ENCODE data around the gene DUOXA1.
"Not testable (repeated sequence)": the region's sequence is repeated elsewhere in the genome, so short reads cannot be mapped to it uniquely, and the experiment has no call there.

Gene DUOXA1

DNA sequence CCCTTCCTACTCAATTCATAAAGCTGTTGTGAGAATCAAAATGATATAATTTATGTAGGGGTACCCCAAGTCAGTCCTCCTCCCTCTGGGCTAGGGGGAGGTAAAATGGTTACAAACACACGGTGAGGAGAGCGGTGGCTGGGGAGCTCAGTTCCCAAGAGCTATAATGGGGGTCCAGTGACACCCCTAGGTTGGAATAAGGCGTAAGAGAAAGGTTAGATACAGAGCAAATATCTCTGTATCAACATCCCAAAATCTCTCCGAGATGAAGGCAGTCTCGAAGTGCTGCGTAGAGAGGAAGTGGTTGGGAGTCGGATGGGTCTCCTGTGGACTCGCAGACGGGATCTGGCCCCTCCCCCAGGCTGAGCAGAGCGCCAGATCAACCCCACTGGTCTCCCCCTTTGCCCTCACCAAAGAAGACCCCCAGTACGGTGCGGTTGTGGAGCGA lies 17.5 kb downstream of the DUOXA1 start:
- DNase-seq, result no peak

DNA sequence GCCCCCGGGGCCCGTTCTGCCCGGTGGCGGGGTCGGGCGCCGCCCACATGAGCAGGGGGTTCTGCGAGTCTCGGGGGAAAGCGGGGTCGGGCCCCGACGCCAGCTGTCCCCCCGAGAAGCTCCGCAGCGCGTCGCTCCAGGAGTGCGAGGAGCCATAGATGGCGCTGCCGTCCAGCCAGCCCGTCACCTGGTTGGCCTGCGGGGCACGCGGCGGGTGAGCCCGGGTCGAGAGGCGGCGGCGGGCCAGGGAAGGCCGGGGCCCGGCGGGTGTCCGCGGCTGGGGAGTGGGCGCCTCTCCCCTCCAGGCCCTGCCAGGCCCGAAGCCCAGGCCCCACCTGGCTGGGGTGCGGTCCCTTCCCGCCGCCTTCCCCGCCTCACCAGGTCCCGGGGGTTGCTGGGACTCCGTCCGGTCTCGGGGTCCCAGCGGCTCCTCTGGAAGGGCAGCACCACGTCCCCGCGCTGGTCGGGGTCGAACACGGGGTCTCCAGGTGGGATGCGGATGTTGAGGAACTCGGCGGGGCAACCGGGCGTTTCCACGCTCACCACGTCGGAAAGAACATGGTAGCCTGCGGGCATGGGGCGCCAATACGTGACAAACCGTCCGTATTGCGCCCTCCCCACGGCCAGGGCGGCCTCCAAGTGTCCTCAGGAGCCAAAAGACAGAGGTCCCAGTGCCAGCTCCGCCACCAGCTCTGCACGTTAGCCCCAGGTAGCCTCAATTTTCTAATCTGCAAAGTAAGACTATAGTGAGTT lies 18.1 kb downstream of the DUOXA1 start:
- no peak for DNase-seq

- no peak for DNase-seq
Measured at GRCh38 chr15:45110256-45110820, 19.3 kb downstream of the DUOXA1 start.

GRCh38 chr15:45107941-45108630 lies 21.6 kb downstream of the DUOXA1 start:
- DNase-seq, result peak; percentile 7

- DNase-seq, result peak; percentile 4
Measured at GRCh38 chr15:45106002-45106790, 23.5 kb downstream of the DUOXA1 start.

GRCh38 chr15:45105586-45105985 lies 24.1 kb downstream of the DUOXA1 start:
- DNase-seq, result no peak

GRCh38 chr15:45104170-45104569 lies 25.5 kb downstream of the DUOXA1 start:
- DNase-seq, result not testable (repeated sequence)

DNA sequence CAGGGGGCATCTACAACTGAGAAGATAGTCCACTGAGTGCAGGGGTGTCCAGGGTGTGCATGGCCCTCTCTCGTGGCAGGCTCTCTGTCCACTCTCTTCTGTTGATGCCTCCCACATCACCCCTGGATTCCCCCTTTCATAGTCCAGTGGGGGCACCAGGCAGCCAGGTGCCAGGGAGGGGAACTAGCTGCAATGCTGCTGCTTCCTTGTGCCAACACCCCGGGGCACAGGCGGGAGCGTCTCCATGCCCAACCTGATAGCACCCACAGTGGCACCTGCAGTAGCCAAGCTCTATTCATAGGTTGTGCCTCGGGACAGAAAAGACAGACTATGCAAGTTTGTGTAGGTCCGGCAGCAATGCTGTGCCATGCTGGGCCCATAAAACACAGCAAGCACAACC lies 27.5 kb downstream of the DUOXA1 start:
- DNase-seq, result no peak

DNA sequence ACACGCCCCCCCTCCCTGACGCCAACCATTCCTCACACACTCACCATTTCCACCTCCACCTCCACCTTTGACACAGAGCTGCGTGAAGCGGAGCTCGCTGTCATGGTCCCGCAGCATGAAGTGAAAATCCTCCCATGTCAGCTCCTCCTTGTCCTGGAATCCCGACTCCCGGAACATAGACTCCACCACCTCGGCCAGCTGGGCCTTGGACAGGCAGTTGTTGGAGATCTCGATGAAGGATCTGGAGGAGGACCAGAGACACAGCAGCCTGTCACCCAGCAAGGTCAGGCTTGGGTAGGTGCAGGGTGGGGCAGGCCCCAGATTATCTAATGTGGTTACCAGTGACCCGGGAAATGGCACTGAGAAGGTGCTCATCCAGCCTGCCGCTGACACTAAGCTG lies 27.9 kb downstream of the DUOXA1 start:
- DNase-seq, result peak; percentile 4

GRCh38 chr15:45100884-45101625 lies 28.6 kb downstream of the DUOXA1 start:
- peak; percentile 1 for DNase-seq

GRCh38 chr15:45099549-45100165 lies 30.0 kb downstream of the DUOXA1 start:
- DNase-seq, result peak; percentile 3

GRCh38 chr15:45097466-45097865 lies 32.2 kb downstream of the DUOXA1 start:
- no peak for DNase-seq

GRCh38 chr15:45095661-45096060 lies 34.0 kb downstream of the DUOXA1 start:
- peak; percentile 5 for DNase-seq

DNA sequence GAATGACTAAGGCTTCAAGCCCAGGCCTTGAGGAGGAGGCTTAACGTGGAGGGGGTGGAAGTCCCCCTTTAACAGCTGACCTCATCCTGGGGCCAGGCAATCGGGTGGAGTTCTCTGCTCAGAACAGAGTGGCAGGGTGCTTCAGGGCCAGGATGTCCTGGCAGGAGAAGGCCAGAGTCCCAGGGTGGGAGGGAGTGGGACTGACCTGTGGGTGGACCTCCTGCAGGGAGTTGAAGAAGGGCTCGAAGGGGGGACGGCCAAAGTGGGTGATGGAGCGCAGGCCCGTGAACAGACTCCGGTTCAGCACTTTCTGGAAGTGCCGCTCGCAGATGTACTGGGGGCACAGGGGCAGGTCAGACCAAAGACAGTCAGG lies 35.3 kb downstream of the DUOXA1 start:
- DNase-seq, result peak; percentile 9

GRCh38 chr15:45093622-45094357 lies 35.9 kb downstream of the DUOXA1 start:
- DNase-seq, result peak; percentile 0

DNA sequence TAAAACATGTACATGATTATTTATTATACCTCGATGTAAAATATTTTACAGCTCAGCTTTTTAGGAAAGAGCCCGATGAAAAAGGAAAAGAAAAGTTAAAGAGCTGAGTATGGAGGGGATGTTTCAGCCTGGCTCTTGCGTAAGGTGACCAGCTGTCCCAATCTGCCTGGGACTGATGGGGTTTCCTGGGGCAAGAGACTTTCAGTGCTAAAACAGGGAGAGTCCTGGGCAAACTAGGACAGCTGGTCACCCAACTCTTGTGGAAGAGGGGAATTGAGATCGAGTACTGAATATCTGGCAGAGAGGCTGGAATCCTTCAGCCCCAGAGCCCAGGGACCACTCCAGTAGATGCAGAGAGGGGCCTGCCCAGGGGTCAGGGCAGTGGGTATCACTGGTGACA lies 36.7 kb downstream of the DUOXA1 start:
- peak; percentile 2 for DNase-seq

- DNase-seq, result peak; percentile 8
Measured at GRCh38 chr15:45091576-45091975, 38.1 kb downstream of the DUOXA1 start.

GRCh38 chr15:45091161-45091560 lies 38.5 kb downstream of the DUOXA1 start:
- peak; percentile 1 for DNase-seq

DNA sequence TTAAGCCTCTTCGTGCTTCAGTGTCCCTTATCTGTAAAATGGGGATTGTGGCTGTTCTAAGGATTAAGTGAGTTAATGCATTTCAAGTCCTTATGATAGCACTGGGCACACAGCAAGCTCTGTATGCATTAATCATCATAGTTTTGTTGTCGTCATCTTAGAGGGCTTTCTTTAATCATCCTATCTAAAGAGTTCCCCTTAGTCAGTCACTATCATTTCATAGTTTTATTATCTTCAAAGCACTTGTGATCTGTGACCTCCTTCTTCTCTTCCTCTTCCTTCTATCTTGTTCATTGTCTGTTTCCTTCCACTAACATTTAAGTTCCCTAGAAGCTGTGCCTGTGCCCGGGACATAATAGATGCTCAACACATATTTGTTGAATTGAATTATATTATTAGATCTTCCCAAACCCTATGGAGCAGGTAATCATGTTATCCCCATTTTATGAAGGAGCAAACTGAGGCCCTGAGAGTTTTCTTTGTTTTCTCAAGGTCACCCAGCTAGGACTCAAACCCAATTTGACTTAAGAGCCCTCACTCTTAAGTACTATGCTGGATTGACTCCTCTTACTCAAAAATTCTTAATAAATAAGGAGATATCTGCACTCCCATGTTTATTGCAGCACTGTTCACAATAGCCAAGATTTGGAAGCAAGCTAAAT lies 39.8 kb downstream of the DUOXA1 start:
- no peak for DNase-seq

GRCh38 chr15:45088801-45089711 lies 40.6 kb downstream of the DUOXA1 start:
- no peak for DNase-seq

Data from right hindlimb (tissue), 1 donor.